ENCODE results near the gene TANGO2. TPM values are rescaled to one million over a fixed set of nuclear protein-coding genes. Genes with fewer than 3 reads are reported as not detected.

The TANGO2 gene
- total RNA-seq, 1 experiment from 2014 or later: 14.6 TPM

- peak overlapping the region; percentile 80 for H3K4me2 ChIP-seq (ENCODE audit: insufficient read depth, insufficient read length, low read length)
- H3K27ac Mint-ChIP-seq: no peak overlapping the region
- H3K27me3 ChIP-seq (ENCODE audit: insufficient read depth, low read length): peaks cover 26% of the 10 kb centered on the region
- H4K91ac ChIP-seq (ENCODE audit: insufficient read length, low read depth, low read length): no peak overlapping the region
- H3K18ac ChIP-seq (ENCODE audit: insufficient read length, low read depth, low read length): no peak overlapping the region
- H3K9ac ChIP-seq (ENCODE audit: extremely low read depth, insufficient read length, low read length): no peak overlapping the region
- no peak overlapping the region for H2BK120ac ChIP-seq (ENCODE audit: low read depth, low read length, poor library complexity, severe bottlenecking)
- no peak overlapping the region for H4K8ac ChIP-seq (replicated peaks; ENCODE audit: insufficient read length, low read depth, low read length)
- H4K5ac ChIP-seq (ENCODE audit: insufficient read length, low read depth, low read length): no peak overlapping the region
- H3K4me3 Mint-ChIP-seq: peak overlapping the region; percentile 85 to 92; a peak in 4 of 5 replicates
- H3K23ac ChIP-seq (ENCODE audit: insufficient read length, low read depth, low read length): no peak overlapping the region
- H4K20me1 ChIP-seq (ENCODE audit: control insufficient read depth, insufficient read depth, insufficient read length): no peaks in the 10 kb centered on the region
- peaks cover 11 to 14% of the 10 kb centered on the region in 2 experiments for H3K4me1 Mint-ChIP-seq
- no peak overlapping the region for H2BK12ac ChIP-seq (ENCODE audit: insufficient read length, low read depth, low read length)
- DNase-seq: no peak
- H3T11ph ChIP-seq (ENCODE audit: low read length): no peak overlapping the region
- no peak overlapping the region for H2BK15ac ChIP-seq (ENCODE audit: low read depth, low read length)
- no peaks in the 10 kb centered on the region for H3K9me3 ChIP-seq (ENCODE audit: control insufficient read depth, low read depth, low read length)
- H2BK20ac ChIP-seq (ENCODE audit: low read depth, low read length, poor library complexity, severe bottlenecking): no peak overlapping the region
- H3K79me1 ChIP-seq (ENCODE audit: insufficient read depth, low read depth, low read length, poor library complexity, severe bottlenecking): no peaks in the 10 kb centered on the region
- H3K27me3 Mint-ChIP-seq (ENCODE audit: low read depth): peaks cover 35% of the 10 kb centered on the region
- H2BK5ac ChIP-seq (ENCODE audit: insufficient read length, low read length): no peak overlapping the region
- no peaks in the 10 kb centered on the region; a peak in 2 of 7 replicates for H3K36me3 Mint-ChIP-seq (ENCODE audit: insufficient read depth in 1 of 3, low read depth in 3 of 3)
- no peak overlapping the region for H2AFZ ChIP-seq (ENCODE audit: low read length)
- no peaks in the 10 kb centered on the region for H3K79me2 ChIP-seq (ENCODE audit: insufficient read depth, low read length)
- TF ChIP-seq, protein P1, sequence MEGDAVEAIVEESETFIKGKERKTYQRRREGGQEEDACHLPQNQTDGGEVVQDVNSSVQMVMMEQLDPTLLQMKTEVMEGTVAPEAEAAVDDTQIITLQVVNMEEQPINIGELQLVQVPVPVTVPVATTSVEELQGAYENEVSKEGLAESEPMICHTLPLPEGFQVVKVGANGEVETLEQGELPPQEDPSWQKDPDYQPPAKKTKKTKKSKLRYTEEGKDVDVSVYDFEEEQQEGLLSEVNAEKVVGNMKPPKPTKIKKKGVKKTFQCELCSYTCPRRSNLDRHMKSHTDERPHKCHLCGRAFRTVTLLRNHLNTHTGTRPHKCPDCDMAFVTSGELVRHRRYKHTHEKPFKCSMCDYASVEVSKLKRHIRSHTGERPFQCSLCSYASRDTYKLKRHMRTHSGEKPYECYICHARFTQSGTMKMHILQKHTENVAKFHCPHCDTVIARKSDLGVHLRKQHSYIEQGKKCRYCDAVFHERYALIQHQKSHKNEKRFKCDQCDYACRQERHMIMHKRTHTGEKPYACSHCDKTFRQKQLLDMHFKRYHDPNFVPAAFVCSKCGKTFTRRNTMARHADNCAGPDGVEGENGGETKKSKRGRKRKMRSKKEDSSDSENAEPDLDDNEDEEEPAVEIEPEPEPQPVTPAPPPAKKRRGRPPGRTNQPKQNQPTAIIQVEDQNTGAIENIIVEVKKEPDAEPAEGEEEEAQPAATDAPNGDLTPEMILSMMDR (conservative IDR thresholded peaks at IDR 0.05): no peak
- H3K4me1 ChIP-seq (ENCODE audit: insufficient read depth, low read length): no peaks in the 10 kb centered on the region
- H3K56ac ChIP-seq (ENCODE audit: insufficient read length, low read depth, low read length): no peak overlapping the region
- H3K14ac ChIP-seq (ENCODE audit: insufficient read depth, low read length): no peak overlapping the region
- H3K4ac ChIP-seq (ENCODE audit: low read depth, low read length): no peak overlapping the region
- WGBS (ENCODE audit: extremely low coverage, insufficient read length, low lambda C conversion rate): no CpG with 5 or more reads among the region's 11 CpGs
- no peak overlapping the region for H3K27ac ChIP-seq (ENCODE audit: insufficient read length, low read depth, low read length)
- no peak overlapping the region for H2AK5ac ChIP-seq (ENCODE audit: insufficient read length, low read length)
- H3K9me3 Mint-ChIP-seq: no peaks in the 10 kb centered on the region
- peaks cover 13% of the 10 kb centered on the region for H3K23me2 ChIP-seq (ENCODE audit: insufficient read length, low read depth, low read length, poor library complexity, severe bottlenecking)
Observed at GRCh38 chr22:20022231-20022977, 1.5 kb downstream of the TANGO2 start.
